HepG2 (cell line): Measurements from ENCODE around the gene TMEM74B.
"Not testable (repeated sequence)": the region's sequence is repeated elsewhere in the genome, so short reads cannot be mapped to it uniquely, and the experiment has no call there.

ENCODE experiments used
- BRD4 ChIP-seq: sonication (generic); formaldehyde crosslinking; IDR thresholded peaks from 2 replicates; pipeline ENCODE4 v1.4.0; 2020; ENCODE audit warnings: missing genetic modification reagents
- CHD2 ChIP-seq: IDR thresholded peaks from 2 replicates; pipeline ENCODE4 v1.6.1; 2011; ENCODE audit warnings: low read depth, low read length, improper control_type of control experiment
- CTCF ChIP-seq: sonication (generic); formaldehyde crosslinking; IDR thresholded peaks from 2 replicates; pipeline ENCODE4 v1.5.0; 2020; ENCODE audit warnings: mild to moderate bottlenecking, missing genetic modification reagents, moderate library complexity
- FOXM1 ChIP-seq: sonication (generic); formaldehyde crosslinking; IDR thresholded peaks from 2 replicates; pipeline ENCODE4 v1.5.0; 2020; ENCODE audit warnings: missing genetic modification reagents
- JDP2 ChIP-seq: sonication (generic); formaldehyde crosslinking; IDR thresholded peaks from 2 replicates; pipeline ENCODE4 v1.8.1; 2022; ENCODE audit warnings: missing genetic modification reagents, borderline replicate concordance
- KLF13 ChIP-seq: sonication (generic); formaldehyde crosslinking; IDR thresholded peaks from 2 replicates; pipeline ENCODE4 v1.4.0; 2020; ENCODE audit warnings: mild to moderate bottlenecking, missing genetic modification reagents
- MAZ ChIP-seq, 2 experiments: sonication (generic) in 1 of 2; formaldehyde crosslinking in 1 of 2; IDR thresholded peaks; 2 replicates each; pipeline versions ENCODE4 v1.5.0 to v1.6.1; 2012 to 2020; ENCODE audit warnings: low read depth in 2 of 2, mild to moderate bottlenecking in 2 of 2, borderline replicate concordance in 1 of 2, improper control_type of control experiment in 1 of 2, low read length in 1 of 2, missing genetic modification reagents in 1 of 2, moderate library complexity in 1 of 2
- RXRA ChIP-seq: sonication (generic); formaldehyde crosslinking; IDR thresholded peaks from 2 replicates; pipeline ENCODE4 v1.5.1; 2020; ENCODE audit warnings: missing genetic modification reagents
- SMC3 ChIP-seq: IDR thresholded peaks from 2 replicates; pipeline ENCODE4 v1.6.1; 2011; ENCODE audit warnings: low read length, improper control_type of control experiment
- TARDBP ChIP-seq: sonication (generic); formaldehyde crosslinking; IDR thresholded peaks from 2 replicates; pipeline ENCODE4 v1.8.0; 2022; ENCODE audit warnings: mild to moderate bottlenecking, missing genetic modification reagents
- ZNF138 ChIP-seq: sonication (generic); formaldehyde crosslinking; IDR thresholded peaks from 2 replicates; pipeline ENCODE4 v1.5.0; 2020; ENCODE audit warnings: mild to moderate bottlenecking, low read depth, missing genetic modification reagents
- ZNF331 ChIP-seq: sonication (generic); formaldehyde crosslinking; IDR thresholded peaks from 2 replicates; pipeline ENCODE4 v1.4.0; 2020; ENCODE audit warnings: missing genetic modification reagents
- ZNF660 ChIP-seq: sonication (generic); formaldehyde crosslinking; IDR thresholded peaks from 2 replicates; pipeline ENCODE4 v1.5.1; 2020; ENCODE audit warnings: mild to moderate bottlenecking, low read depth, missing genetic modification reagents, borderline replicate concordance

GRCh38 chr20:1149812-1150211 is 35.0 kb downstream of the TMEM74B start:
- not testable (repeated sequence) for TF ChIP-seq KLF13 (CRISPR knock-in tag); ZNF331 (CRISPR knock-in tag); ZNF660 (CRISPR knock-in tag); SMC3; JDP2 (CRISPR knock-in tag); FOXM1 (CRISPR knock-in tag); RXRA; TARDBP (CRISPR knock-in tag); CHD2; MAZ (IDR thresholded peaks at IDR 0.05; ENCODE audit: borderline replicate concordance, low read depth, low read length); MAZ (CRISPR knock-in tag; IDR thresholded peaks at IDR 0.05; ENCODE audit: low read depth); CTCF (CRISPR knock-in tag); ZNF138 (CRISPR knock-in tag)
- 0 out of 2 replicates have a peak, but pooled peaks have one; percentile 4 for TF ChIP-seq BRD4 (CRISPR knock-in tag)
